A549 (cell line): ENCODE data around the gene B4GALT1. TPM values are rescaled to one million over a fixed set of nuclear protein-coding genes. Genes with fewer than 3 reads are reported as not detected.

ENCODE experiments used
- ATAC-seq, 2 experiments: fragments of 200-7000 bp in 1 of 2; fragments of >200 bp in 1 of 2; cut with Nextera tagmentation in 1 of 2; cut with Tn5 transposase in 1 of 2; 3 replicates each; pipeline versions ENCODE4 v1.8.0 to v1.9.1; 2018 to 2020; ENCODE audit warnings: mild to moderate bottlenecking in 1 of 2, moderate library complexity in 1 of 2
- CTCF ChIA-PET: fragments of 300-600 bp; sonication (Branson Sonifier 250); formaldehyde crosslinking; extraction: SDS; loops from one replicate; lab custom pipeline; 2021; ENCODE audit warnings: antibody characterized with exemption, inconsistent platforms; lab: Yijun Ruan, JAX
- POLR2A ChIA-PET: fragments of 350-600 bp; formaldehyde crosslinking; extraction: SDS; loops from one replicate; lab custom pipeline; 2021; ENCODE audit warnings: antibody characterized with exemption, inconsistent platforms; lab: Yijun Ruan, JAX
- DNase-seq, 2 experiments: peaks; one replicate each; pipeline versions ENCODE4 v3.0.0 to v3.0.0-alpha.2; 2011 to 2016; ENCODE audit warnings: low read depth in 1 of 2, low spot score in 1 of 2
- FAIRE-seq: peaks from 2 replicates; lab custom pipeline; 2011; peaks lifted over from hg19 to GRCh38; lab: Jason Lieb, UNC
- H3K27ac ChIP-seq, 2 experiments: fragments of >200 bp; sonication (Bioruptor Twin); formaldehyde crosslinking; 3 replicates each; pipeline ENCODE4 v1.5.1; 2016 to 2017
- H3K4me1 ChIP-seq: fragments of >200 bp; sonication (Bioruptor Twin); formaldehyde crosslinking; 3 replicates; pipeline ENCODE4 v1.6.1; 2016
- H3K4me2 ChIP-seq: fragments of >200 bp; sonication (Bioruptor Twin); formaldehyde crosslinking; 3 replicates; pipeline ENCODE4 v1.6.1; 2016
- H3K4me3 ChIP-seq: fragments of >200 bp; sonication (Bioruptor Twin); formaldehyde crosslinking; 3 replicates; pipeline ENCODE4 v1.5.1; 2016
- H3K9me3 ChIP-seq: fragments of >200 bp; sonication (Bioruptor Twin); formaldehyde crosslinking; 3 replicates; pipeline ENCODE4 v1.6.1; 2016
- CHD4 ChIP-seq: fragments of 200-600 bp; sonication (generic); IDR thresholded peaks from 2 replicates; pipeline ENCODE4 v1.6.1; 2016; ENCODE audit warnings: antibody characterized with exemption, mild to moderate bottlenecking, borderline replicate concordance
- E2F6 ChIP-seq: IDR thresholded peaks from 2 replicates; pipeline ENCODE4 v1.6.1; 2012; ENCODE audit warnings: low read depth, borderline replicate concordance
- EHMT2 ChIP-seq: fragments of 200-600 bp; sonication (generic); IDR thresholded peaks from 2 replicates; pipeline ENCODE4 v1.6.1; 2016; ENCODE audit warnings: antibody characterized with exemption, low read depth, mild to moderate bottlenecking, moderate library complexity
- EP300 ChIP-seq, 2 experiments: fragments of >200 bp; sonication (Bioruptor Twin); formaldehyde crosslinking; IDR thresholded peaks; 2 replicates in 1 of 2; 3 replicates in 1 of 2; pipeline ENCODE4 v1.6.1; 2016 to 2017
- FOSB ChIP-seq: fragments of 250-450 bp; sonication (Bioruptor Pico); IDR thresholded peaks from 2 replicates; pipeline ENCODE4 v1.5.0; 2020; ENCODE audit warnings: mild to moderate bottlenecking, moderate library complexity
- FOSL2 ChIP-seq, 2 experiments: fragments of 450-650 bp in 1 of 2; fragments of >200 bp in 1 of 2; sonication (Bioruptor Twin) in 1 of 2; formaldehyde crosslinking; IDR thresholded peaks; 2 replicates each; pipeline versions ENCODE4 v1.5.0 to v1.6.1; 2016 to 2020; ENCODE audit warnings: mild to moderate bottlenecking in 1 of 2, moderate library complexity in 1 of 2
- FOXS1 ChIP-seq: fragments of 250-450 bp; sonication (Bioruptor Pico); IDR thresholded peaks from 2 replicates; pipeline ENCODE4 v1.5.0; 2020; ENCODE audit warnings: mild to moderate bottlenecking, moderate library complexity
- HMGXB4 ChIP-seq: fragments of 250-450 bp; sonication (Bioruptor Pico); IDR thresholded peaks from 2 replicates; pipeline ENCODE4 v1.5.0; 2021; ENCODE audit warnings: mild to moderate bottlenecking, moderate library complexity, borderline replicate concordance
- HOXB13 ChIP-seq: fragments of 250-450 bp; sonication (Bioruptor Pico); IDR thresholded peaks from 2 replicates; pipeline ENCODE4 v1.5.0; 2020; ENCODE audit warnings: low read depth, mild to moderate bottlenecking, moderate library complexity
- MAFK ChIP-seq: fragments of 450-650 bp; IDR thresholded peaks from 2 replicates; pipeline ENCODE4 v1.6.1; 2014; ENCODE audit not compliant: partially characterized antibody
- NPAS2 ChIP-seq: fragments of 250-450 bp; sonication (Bioruptor Pico); IDR thresholded peaks from 2 replicates; pipeline ENCODE4 v1.8.0; 2022; ENCODE audit warnings: mild to moderate bottlenecking, moderate library complexity, borderline replicate concordance
- POLR2A ChIP-seq: IDR thresholded peaks from 2 replicates; pipeline ENCODE4 v1.6.1; 2012; ENCODE audit warnings: mild to moderate bottlenecking, low read length
- RAD21 ChIP-seq, 2 experiments: fragments of >200 bp in 1 of 2; sonication (Bioruptor Twin) in 1 of 2; formaldehyde crosslinking in 1 of 2; IDR thresholded peaks in 1 of 2; conservative IDR thresholded peaks in 1 of 2; 2 replicates in 1 of 2; 3 replicates in 1 of 2; pipeline ENCODE4 v1.6.1; 2012 to 2018; ENCODE audit warnings: inconsistent platforms in 1 of 2
- RARB ChIP-seq: fragments of 250-450 bp; sonication (Bioruptor Pico); IDR thresholded peaks from 2 replicates; pipeline ENCODE4 v1.8.0; 2021; ENCODE audit warnings: mild to moderate bottlenecking, moderate library complexity
- REST ChIP-seq: fragments of 200-600 bp; sonication (generic); IDR thresholded peaks from 2 replicates; pipeline ENCODE4 v1.6.1; 2016; ENCODE audit warnings: antibody characterized with exemption, mild to moderate bottlenecking, moderate library complexity
- RNF2 ChIP-seq: fragments of 200-600 bp; sonication (generic); IDR thresholded peaks from 2 replicates; pipeline ENCODE4 v1.6.1; 2016; ENCODE audit warnings: low read depth, mild to moderate bottlenecking, antibody characterized with exemption, moderate library complexity, borderline replicate concordance
- SMC3 ChIP-seq: fragments of >200 bp; sonication (Bioruptor Twin); formaldehyde crosslinking; IDR thresholded peaks from 3 replicates; pipeline ENCODE4 v1.6.1; 2018; ENCODE audit warnings: inconsistent platforms
- SREBF2 ChIP-seq: fragments of 450-650 bp; IDR thresholded peaks from 2 replicates; pipeline ENCODE4 v1.6.1; 2014; ENCODE audit warnings: mild to moderate bottlenecking, moderate library complexity
- TP53 ChIP-seq: fragments of 250-450 bp; sonication (Bioruptor Pico); IDR thresholded peaks from 2 replicates; pipeline ENCODE4 v1.5.0; 2021; ENCODE audit warnings: mild to moderate bottlenecking, moderate library complexity
- ZNF302 ChIP-seq: fragments of 250-450 bp; sonication (Bioruptor Pico); IDR thresholded peaks from 2 replicates; pipeline ENCODE4 v1.9.0; 2021; ENCODE audit warnings: inconsistent platforms, mild to moderate bottlenecking, moderate library complexity
- ZSCAN20 ChIP-seq: fragments of 250-450 bp; sonication (Bioruptor Pico); IDR thresholded peaks from 2 replicates; pipeline ENCODE4 v1.8.0; 2022; ENCODE audit warnings: mild to moderate bottlenecking, moderate library complexity
- WGBS: methylation state at CpG from one replicate; pipeline ENCODE4 v1.1.6; 2017; ENCODE audit errors: missing lambda C conversion rate; 5-methylcytosine and 5-hydroxymethylcytosine counted together
- polyA plus RNA-seq, 4 experiments: library from polyadenylated mRNA; depleted of rRNA in 3 of 4; stranded (reverse); fragments of >200 nt; fragmentation: RNase III in 1 of 4; extraction: RNeasy Plus Mini Kit Qiagen cat#74134 plus additional on column Dnase treatment in 1 of 4; gene quantifications; 2 replicates in 3 of 4; 3 replicates in 1 of 4; pipeline ENCODE4 v1.2.3, GENCODE V29; 2011 to 2017

The B4GALT1 gene
- polyA plus RNA-seq, 2 of the 4 experiments (the other 2 are of a cell fraction), result 167 to 180 TPM

GRCh38 chr9:33103501-33104281, 63.4 kb downstream of the B4GALT1 start:
- 91% methylated on average over 8 of the region's 8 CpGs for WGBS
- no peak overlapping the region for H3K4me3 ChIP-seq
- TF ChIP-seq SMC3 (no peak), REST (no peak), ZNF302 (CRISPR knock-in tag) (no peak), E2F6 (no peak), RAD21 (conservative IDR thresholded peaks at IDR 0.05 in 1 of 2, IDR thresholded peaks at IDR 0.05 in 1 of 2) (0 out of 5 replicates have a peak, but pooled peaks of 1 of the 2 experiments have one; percentile 12)
- ATAC-seq (no peak), FAIRE-seq (no peak), DNase-seq (no peak)
- no peaks in the 10 kb centered on the region for H3K9me3 ChIP-seq
- peaks cover 42% of the 10 kb centered on the region for H3K4me1 ChIP-seq
- POLR2A ChIA-PET, result no interaction called here
- H3K4me2 ChIP-seq, result no peak overlapping the region
- peak overlapping the region in 1 of 2 experiments; percentile 8; a peak in 1 of 6 replicates for H3K27ac ChIP-seq
- CTCF ChIA-PET, result interaction anchor here (1.2 to 2.5 kb wide), 3 partner anchors 67 to 123 kb away, joined by 3 to 8 read pairs (median 5); no protein-coding TSS in a partner anchor

GRCh38 chr9:33102551-33103210, 64.5 kb downstream of the B4GALT1 start:
- Histone ChIP-seq H3K9me3 (no peaks in the 10 kb centered on the region), H3K27ac (peak overlapping the region in 1 of 2 experiments; percentile 75; a peak in 3 of 6 replicates), H3K4me1 (peaks cover 38% of the 10 kb centered on the region), H3K4me2 (no peak overlapping the region), H3K4me3 (no peak overlapping the region)
- POLR2A ChIA-PET, result no interaction called here
- ATAC-seq (peak in 1 of 2 experiments; percentile 10; a peak in 4 of 6 replicates), DNase-seq (no peak), FAIRE-seq (no peak)
- CTCF ChIA-PET, result interaction anchor here (1.3 to 2.5 kb wide), 2 partner anchors 68 to 124 kb away, joined by 5 to 8 read pairs; no protein-coding TSS in a partner anchor
- TF ChIP-seq HMGXB4, result no peak
- no peak for TF ChIP-seq EHMT2
- TF ChIP-seq CHD4, result no peak
- TF ChIP-seq SREBF2, result no peak
- 96% methylated on average over 11 of the region's 13 CpGs for WGBS

GRCh38 chr9:33101104-33101951, 65.8 kb downstream of the B4GALT1 start:
- peak; percentile 40 to 49 for DNase-seq
- CTCF ChIA-PET, result no interaction called here
- ATAC-seq, result peak; percentile 53 to 57
- Histone ChIP-seq H3K27ac (peak overlapping the region; percentile 35 to 75; a peak in 5 of 6 replicates), H3K9me3 (no peaks in the 10 kb centered on the region), H3K4me1 (peaks cover 24% of the 10 kb centered on the region), H3K4me3 (no peak overlapping the region), H3K4me2 (peak overlapping the region; percentile 5; the same call in 1 of the 3 replicates)
- POLR2A ChIA-PET, result no interaction called here
- 49% methylated on average over 10 of the region's 10 CpGs for whole genome bisulfite sequencing
- FAIRE-seq, result no peak
- no peak for TF ChIP-seq RNF2
- TF ChIP-seq HOXB13 (CRISPR knock-in tag), result peak; percentile 98
- no peak for TF ChIP-seq EP300 (IDR thresholded peaks at IDR 0.05)
- TF ChIP-seq MAFK, result no peak
- TF ChIP-seq FOSL2 (IDR thresholded peaks at IDR 0.05), result no peak
- TF ChIP-seq FOSL2 (CRISPR knock-in tag; IDR thresholded peaks at IDR 0.05), result peak; percentile 25; the same call in 1 of the 2 replicates
- TF ChIP-seq FOSB (CRISPR knock-in tag), result peak; percentile 82; the same call in 1 of the 2 replicates
- TF ChIP-seq FOXS1 (CRISPR knock-in tag), result peak; percentile 72; the same call in 1 of the 2 replicates
- no peak for TF ChIP-seq EHMT2
- peak; percentile 93 for TF ChIP-seq RARB
- peak; percentile 78 for TF ChIP-seq NPAS2 (CRISPR knock-in tag)
- peak; percentile 76; the same call in 1 of the 2 replicates for TF ChIP-seq TP53
- no peak for TF ChIP-seq POLR2A
- TF ChIP-seq ZSCAN20, result peak; percentile 79
